K562 (cell line): ENCODE measurements around the gene ADRA2A. TPM values are rescaled to one million over a fixed set of nuclear protein-coding genes. Genes with fewer than 3 reads are reported as not detected.

ENCODE experiments used
- ATAC-seq: fragments of 200-7000 bp; cut with Tn5 transposase; 3 replicates; pipeline ENCODE4 v1.9.1; 2020; ENCODE audit warnings: moderate library complexity
- BruUV-seq: library from RNA; stranded (reverse); fragments of 400-500 nt; replicated peaks from 2 replicates; lab custom pipeline; 2021; lab: Mats Ljungman, UMichigan
- CTCF ChIA-PET: fragments of 300-600 bp; formaldehyde crosslinking; extraction: SDS; loops from one replicate; lab custom pipeline; 2021; ENCODE audit warnings: low intra/inter-chr PET ratio; lab: Yijun Ruan, JAX
- POLR2A ChIA-PET: fragments of 300-600, 350-650 bp; sonication (Branson Sonifier 250); formaldehyde crosslinking; extraction: SDS; loops from one replicate; lab custom pipeline; 2021; ENCODE audit warnings: antibody characterized with exemption, inconsistent platforms; lab: Yijun Ruan, JAX
- DNase-seq, 4 experiments: peaks; one replicate each; pipeline versions ENCODE4 v3.0.0 to v3.0.0-alpha.2; 2011 to 2018; ENCODE audit warnings: low spot score in 3 of 4, mixed read lengths in 3 of 4; ENCODE audit errors: extremely low read depth in 1 of 4
- FAIRE-seq: peaks from 2 replicates; lab custom pipeline; 2011; peaks lifted over from hg19 to GRCh38; lab: Jason Lieb, UNC
- H2AFZ ChIP-seq: 2 replicates; pipeline ENCODE4 v1.6.0; 2011; ENCODE audit warnings: low read depth, low read length, control low read depth, inconsistent platforms
- H3K27ac ChIP-seq: fragments of 200-600 bp; 3 replicates; pipeline ENCODE4 v1.8.0; 2011; ENCODE audit warnings: low read depth, mild to moderate bottlenecking, control low read depth, inconsistent platforms, low read length, moderate library complexity, mixed read lengths; ENCODE audit errors: extremely low read depth
- H3K27me3 ChIP-seq, 2 experiments: fragments of 300-600 bp in 1 of 2; 2 replicates in 1 of 2; 3 replicates in 1 of 2; pipeline versions ENCODE4 v1.6.0 to v1.8.0; 2011; ENCODE audit warnings: inconsistent platforms in 2 of 2, low read length in 2 of 2, mild to moderate bottlenecking in 1 of 2, mixed read lengths in 1 of 2, moderate library complexity in 1 of 2; ENCODE audit not compliant: control insufficient read depth in 2 of 2, insufficient read depth in 2 of 2
- H3K36me3 ChIP-seq: fragments of 300-600 bp; 3 replicates; pipeline ENCODE4 v1.8.0; 2011; ENCODE audit warnings: mild to moderate bottlenecking, low read length, inconsistent platforms; ENCODE audit not compliant: control insufficient read depth, insufficient read depth
- H3K4me1 ChIP-seq, 2 experiments: fragments of 200-600 bp in 1 of 2; replicated peaks in 1 of 2; 2 replicates in 1 of 2; 3 replicates in 1 of 2; pipeline versions ENCODE4 v1.5.1 to v1.8.0; 2011; ENCODE audit warnings: inconsistent platforms in 2 of 2, low read length in 2 of 2, mild to moderate bottlenecking in 1 of 2, mixed read lengths in 1 of 2, moderate library complexity in 1 of 2; ENCODE audit not compliant: control insufficient read depth in 2 of 2, insufficient read depth in 2 of 2
- H3K4me2 ChIP-seq: 2 replicates; pipeline ENCODE4 v1.6.1; 2011; ENCODE audit warnings: low read length, control low read depth, inconsistent platforms, mixed read lengths; ENCODE audit not compliant: insufficient read depth
- H3K4me3 ChIP-seq: fragments of 200-600 bp; sonication (generic), shearing (Covaris generic); 2 replicates; pipeline ENCODE4 v1.5.1; 2016; ENCODE audit warnings: control low read depth, inconsistent platforms
- H3K79me2 ChIP-seq: fragments of 200-600 bp; 3 replicates; pipeline ENCODE4 v1.8.0; 2011; ENCODE audit warnings: low read length, inconsistent platforms; ENCODE audit not compliant: control insufficient read depth, insufficient read depth
- H3K9ac ChIP-seq, 2 experiments: 2 replicates each; pipeline versions ENCODE4 v1.6.0 to v1.6.1; 2011; ENCODE audit warnings: low read depth in 2 of 2, low read length in 2 of 2, control low read depth in 1 of 2, inconsistent platforms in 1 of 2, mild to moderate bottlenecking in 1 of 2, mixed read lengths in 1 of 2; ENCODE audit not compliant: insufficient read depth in 1 of 2
- H3K9me1 ChIP-seq: one replicate; pipeline ENCODE4 v1.6.0; 2011; ENCODE audit warnings: inconsistent platforms, mild to moderate bottlenecking, low read length, moderate library complexity; ENCODE audit not compliant: control insufficient read depth, insufficient read depth
- H3K9me3 ChIP-seq: replicated peaks from 2 replicates; pipeline ENCODE4 v1.5.1; 2011; ENCODE audit warnings: low read depth, low read length, inconsistent platforms; ENCODE audit not compliant: control insufficient read depth, insufficient read depth
- H4K20me1 ChIP-seq: replicated peaks from 2 replicates; pipeline ENCODE4 v1.6.1; 2011; ENCODE audit warnings: low read length, inconsistent platforms, mixed read lengths; ENCODE audit not compliant: control insufficient read depth, insufficient read depth
- CTCF ChIP-seq, 3 experiments: IDR thresholded peaks in 2 of 3; conservative IDR thresholded peaks in 1 of 3; 2 replicates each; pipeline ENCODE4 v1.5.1; 2011 to 2012; ENCODE audit warnings: low read length in 3 of 3, mild to moderate bottlenecking in 3 of 3, control low read depth in 2 of 3, improper control_type of control experiment in 1 of 3, inconsistent platforms in 1 of 3, low read depth in 1 of 3, mixed read lengths in 1 of 3, moderate library complexity in 1 of 3; ENCODE audit not compliant: insufficient read depth in 2 of 3
- HMGXB4 ChIP-seq: sonication (generic); formaldehyde crosslinking; IDR thresholded peaks from 2 replicates; pipeline ENCODE4 v1.8.1; 2023; ENCODE audit warnings: mild to moderate bottlenecking, missing genetic modification reagents
- PYGO2 ChIP-seq: fragments of 450-650 bp; IDR thresholded peaks from 2 replicates; pipeline ENCODE4 v1.6.1; 2016; ENCODE audit warnings: mild to moderate bottlenecking, missing genetic modification characterization, moderate library complexity, missing compliant biosample characterization
- RAD21 ChIP-seq, 2 experiments: fragments of 250-450 bp in 1 of 2; fragments of 450-650 bp in 1 of 2; sonication (Bioruptor Pico) in 1 of 2; formaldehyde crosslinking in 1 of 2; IDR thresholded peaks in 1 of 2; conservative IDR thresholded peaks in 1 of 2; 2 replicates each; pipeline versions ENCODE4 v1.4.0 to v1.8.0; 2020 to 2022; ENCODE audit warnings: mild to moderate bottlenecking in 2 of 2, moderate library complexity in 1 of 2
- REST ChIP-seq, 2 experiments: fragments of 450-650 bp; formaldehyde crosslinking in 1 of 2; IDR thresholded peaks; 2 replicates each; pipeline versions ENCODE4 v1.4.0 to v1.6.1; 2014 to 2020; ENCODE audit warnings: mild to moderate bottlenecking in 2 of 2, borderline replicate concordance in 1 of 2, low read depth in 1 of 2
- SMC3 ChIP-seq: conservative IDR thresholded peaks from 2 replicates; pipeline ENCODE4 v1.6.1; 2011; ENCODE audit warnings: low read depth, low read length, improper control_type of control experiment; ENCODE audit not compliant: insufficient read depth
- WGBS: fragments of 100-300 bp; shearing (Covaris generic); methylation state at CpG from one replicate; pipeline ENCODE4 v1.1.6; 2016; ENCODE audit warnings: low coverage, mixed read lengths; ENCODE audit not compliant: insufficient coverage; ENCODE audit errors: missing lambda C conversion rate; 5-methylcytosine and 5-hydroxymethylcytosine counted together
- in situ Hi-C: fragments of 300-500 bp; cut with MboI; formaldehyde crosslinking; loops from 4 replicates; pipeline ENCODE4 v1.15.0; 2018; ENCODE audit warnings: inconsistent platforms, mixed read lengths
- intact Hi-C: fragments of 100-400 bp; cut with micrococcal nuclease; formaldehyde crosslinking; loops from 2 replicates; pipeline ENCODE4 v1.14.2; 2022
- polyA plus RNA-seq, 8 experiments: library from polyadenylated mRNA; depleted of rRNA in 4 of 8; stranded (reverse) in 5 of 8; unstranded in 3 of 8; fragments of >200 nt; fragmentation: Nextera tagmentation in 2 of 8; fragmentation: Illumina TruSeq in 1 of 8; extraction: Ambion mirVana in 2 of 8; extraction: Trizol in 1 of 8; gene quantifications; 2 replicates each; pipeline versions ENCODE4 v1.2.1 to v1.2.3, GENCODE V29; 2011 to 2014; ENCODE audit warnings: inconsistent platforms in 1 of 8, missing spikeins in 1 of 8
- total RNA-seq, 7 experiments: library from RNA; depleted of rRNA in 6 of 7; stranded (reverse); fragments of >200 nt in 6 of 7; fragmentation: Illumina TruSeq in 2 of 7; extraction: Trizol in 2 of 7; gene quantifications; 2 replicates each; pipeline versions ENCODE4 v1.2.1 to v1.2.3, GENCODE V29; 2011 to 2021; ENCODE audit warnings: low replicate concordance in 1 of 7

Gene ADRA2A
- total and polyA plus RNA-seq, 9 of the 15 experiments (the other 6 are each of a cell fraction or from before 2014, with no cell fraction given) = not detected

DNA sequence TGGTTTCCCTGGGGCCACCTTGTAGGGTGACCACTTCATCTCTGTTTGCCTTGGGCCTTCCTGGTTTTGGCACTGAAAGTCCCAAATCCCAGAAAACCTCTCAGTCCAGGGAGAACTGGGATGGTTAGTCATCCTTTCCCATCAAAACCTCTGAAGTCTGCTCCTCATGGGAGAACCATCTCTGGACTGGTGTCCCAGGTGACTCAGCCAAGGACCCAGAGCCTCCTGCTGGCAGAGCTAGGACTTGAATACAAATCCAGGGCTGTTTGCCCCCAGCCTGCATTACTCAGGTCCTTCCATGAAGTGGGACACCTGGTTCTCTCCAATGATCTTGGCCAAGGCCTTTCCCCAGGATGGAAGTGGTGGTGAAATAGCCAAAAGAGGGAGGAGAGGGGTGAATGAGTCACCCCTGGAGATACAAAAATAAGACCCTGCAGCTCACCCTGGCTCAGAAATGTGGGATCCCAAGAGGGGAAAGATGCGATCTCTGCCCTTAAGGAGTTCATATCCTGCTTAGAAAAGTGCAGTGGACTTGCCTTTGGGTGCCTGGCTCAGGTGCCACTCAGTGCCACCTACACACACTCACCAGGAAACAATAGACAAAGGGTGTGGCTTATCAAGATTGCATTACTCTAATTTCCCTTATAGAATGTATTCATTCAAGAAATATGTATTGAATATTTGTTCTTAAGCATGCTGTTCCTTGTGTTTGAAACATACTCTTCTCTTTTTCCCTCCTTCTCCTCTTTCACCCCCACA lies 22.0 kb downstream of the ADRA2A start:
- H2AFZ ChIP-seq = no peak overlapping the region

More for the DNA sequence above, 22.0 kb downstream of the ADRA2A start:
- Histone ChIP-seq H3K36me3 (no peaks in the 10 kb centered on the region), H3K4me2 (no peak overlapping the region), H3K4me3 (no peak overlapping the region), H4K20me1 (no peaks in the 10 kb centered on the region), H3K9ac (no peak overlapping the region), H3K9me1 (no peaks in the 10 kb centered on the region), H3K27ac (no peak overlapping the region), H3K9me3 (no peaks in the 10 kb centered on the region), H3K4me1 (no peaks in the 10 kb centered on the region; a peak in 1 of 5 replicates), H3K79me2 (no peaks in the 10 kb centered on the region), H3K27me3 (peaks cover 0 to 15% of the 10 kb centered on the region in 2 experiments; a peak in 2 of 5 replicates)
- FAIRE-seq (no peak), DNase-seq (peak; percentile 9 to 16 (median 11)), ATAC-seq (peak; percentile 72)
- BruUV-seq = no TSS peak
- 0% methylated on average over 1 of the region's 1 CpG for WGBS
- intact Hi-C loops (no loop called here), in situ Hi-C loops (no loop called here)
- TF ChIP-seq CTCF (IDR thresholded peaks at IDR 0.05 in 2 of 3, conservative IDR thresholded peaks at IDR 0.05 in 1 of 3; ENCODE audit: insufficient read depth in 2 of 3, low read depth in 1 of 3, low read length in 3 of 3) (peak in 2 of 3 experiments; percentile 27 to 40; a peak in 2 of 6 replicates), SMC3 (0 out of 2 replicates have a peak, but pooled peaks have one; percentile 8), PYGO2 (tag) (no peak), HMGXB4 (CRISPR knock-in tag) (no peak), REST (IDR thresholded peaks at IDR 0.05; ENCODE audit: borderline replicate concordance) (peak; percentile 30; the same call in 1 of the 2 replicates), REST (CRISPR knock-in tag; IDR thresholded peaks at IDR 0.05; ENCODE audit: low read depth) (no peak), RAD21 (CRISPR knock-in tag; conservative IDR thresholded peaks at IDR 0.05 in 1 of 2, IDR thresholded peaks at IDR 0.05 in 1 of 2) (peak in 1 of 2 experiments; percentile 52; a peak in 2 of 4 replicates)
- ChIA-PET POLR2A (no interaction called here), CTCF (interaction anchor here (0.5 kb wide), 1 partner anchor 190 kb away, joined by 3 read pairs; no protein-coding TSS in a partner anchor)
